Skin epidermis (tissue), 12 donors: ENCODE measurements around the gene PLXNB3.
A peak's percentile ranks its signal among the peaks of the same experiment; 100 is the strongest.
"Not testable (repeated sequence)": the region's sequence is repeated elsewhere in the genome, so short reads cannot be mapped to it uniquely, and the experiment has no call there.

ENCODE experiments used
- H3K27ac ChIP-seq, 21 experiments: fragments of 200-600 bp; sonication (generic) in 11 of 21; one replicate each; pipeline ENCODE4 v1.5.0; 2020; ENCODE audit warnings: mild to moderate bottlenecking in 3 of 21, inconsistent platforms in 2 of 21, moderate library complexity in 2 of 21
- H3K4me3 ChIP-seq, 7 experiments: fragments of 200-600 bp; sonication (generic) in 2 of 7; one replicate each; pipeline ENCODE4 v1.5.0; 2020; ENCODE audit warnings: inconsistent platforms in 2 of 7, mild to moderate bottlenecking in 2 of 7, moderate library complexity in 1 of 7

Gene PLXNB3

DNA sequence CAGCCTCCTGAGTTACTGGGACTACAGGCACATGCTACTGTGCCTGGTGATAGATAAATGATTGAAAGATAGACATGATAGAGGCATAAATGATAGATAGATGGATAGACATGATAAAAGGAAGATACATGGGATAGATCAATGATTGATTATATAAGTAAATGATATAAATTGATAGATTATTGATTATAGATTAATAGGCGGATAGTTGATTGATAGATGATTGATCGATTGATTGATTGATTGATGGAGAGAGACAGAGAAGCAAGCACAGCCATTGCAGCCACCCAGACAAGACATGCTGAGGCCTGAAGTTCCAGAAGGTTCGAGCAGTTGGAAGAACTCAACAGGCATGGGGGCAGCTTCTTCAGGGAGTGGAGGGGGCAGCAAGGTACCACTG lies 17.7 kb upstream of the PLXNB3 start:
- no peak overlapping the region for H3K27ac ChIP-seq
- H3K4me3 ChIP-seq: no peak overlapping the region

DNA sequence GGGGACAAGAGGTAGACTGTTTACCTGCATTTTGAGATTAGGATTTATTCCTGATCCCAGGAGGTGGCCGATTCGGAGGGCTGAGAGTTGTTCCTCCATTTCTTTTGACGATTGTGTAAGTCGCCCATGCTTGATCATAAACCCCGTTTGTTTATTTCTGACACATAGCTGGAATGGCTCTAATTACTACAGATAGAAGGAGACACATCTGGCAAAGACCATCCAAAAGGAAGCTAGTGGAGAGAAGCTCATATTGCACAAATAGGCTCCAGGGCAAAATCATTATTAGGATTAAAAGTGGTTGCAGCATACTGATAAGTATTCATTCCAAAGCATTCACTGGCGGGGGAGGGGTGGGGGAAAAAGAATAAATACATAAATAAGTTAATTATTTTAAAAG lies 17.1 kb upstream of the PLXNB3 start:
- H3K27ac ChIP-seq, H3K4me3 ChIP-seq: not testable (repeated sequence)

DNA sequence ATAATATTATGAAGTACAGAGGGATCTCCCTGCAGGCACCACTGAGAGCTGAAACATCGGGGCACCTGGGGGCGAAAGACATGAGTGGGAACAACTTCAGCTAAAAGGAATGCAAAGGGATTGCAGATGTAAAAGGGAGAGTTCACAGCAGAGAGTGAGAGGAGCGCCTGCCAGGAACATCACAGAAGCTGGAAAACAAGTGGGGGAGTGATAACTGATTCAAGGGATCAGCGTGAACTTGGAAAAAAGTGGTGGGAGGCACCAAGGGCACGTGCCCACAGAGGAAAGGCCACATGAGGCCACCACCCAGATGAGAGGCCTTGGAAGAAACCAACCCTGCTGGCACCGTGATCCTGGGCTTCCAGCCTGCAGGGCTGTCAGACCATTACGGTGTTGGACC lies 15.0 kb upstream of the PLXNB3 start:
- not testable (repeated sequence) for H3K4me3 ChIP-seq

DNA sequence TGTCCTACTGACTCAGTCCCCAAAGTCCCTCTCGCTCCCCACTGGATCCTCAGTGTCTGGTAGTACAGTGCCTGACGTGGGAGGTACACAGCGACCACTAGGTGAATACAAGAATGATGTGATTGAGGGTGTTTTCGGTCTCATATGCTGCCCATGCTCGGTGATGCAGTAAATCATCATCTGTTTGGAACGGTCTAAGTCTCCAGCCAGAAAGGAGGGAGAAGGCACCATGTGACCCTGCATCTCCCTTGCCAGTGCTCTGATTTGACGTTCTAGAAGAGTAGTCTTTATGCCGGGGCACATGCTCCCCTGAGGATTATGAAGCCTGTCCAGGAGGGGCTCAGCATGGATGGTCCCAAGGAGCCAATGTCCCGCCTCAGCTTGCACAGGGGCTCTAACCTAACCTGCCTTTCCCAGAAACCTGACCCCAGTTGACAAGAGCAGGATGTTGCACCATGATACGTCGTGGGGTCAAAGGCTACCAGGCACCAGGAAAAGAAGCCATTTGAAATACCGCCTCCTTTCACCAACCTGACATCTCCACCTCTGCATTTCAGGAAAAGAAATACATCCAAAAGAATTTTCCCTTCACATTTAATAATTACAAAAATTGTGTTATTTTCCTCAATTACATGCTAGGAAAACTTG lies 13.8 kb upstream of the PLXNB3 start:
- Histone ChIP-seq H3K27ac (no peak overlapping the region), H3K4me3 (no peak overlapping the region)

More for the DNA sequence above, 15.0 kb upstream of the PLXNB3 start:
- not testable (repeated sequence) for H3K27ac ChIP-seq

DNA sequence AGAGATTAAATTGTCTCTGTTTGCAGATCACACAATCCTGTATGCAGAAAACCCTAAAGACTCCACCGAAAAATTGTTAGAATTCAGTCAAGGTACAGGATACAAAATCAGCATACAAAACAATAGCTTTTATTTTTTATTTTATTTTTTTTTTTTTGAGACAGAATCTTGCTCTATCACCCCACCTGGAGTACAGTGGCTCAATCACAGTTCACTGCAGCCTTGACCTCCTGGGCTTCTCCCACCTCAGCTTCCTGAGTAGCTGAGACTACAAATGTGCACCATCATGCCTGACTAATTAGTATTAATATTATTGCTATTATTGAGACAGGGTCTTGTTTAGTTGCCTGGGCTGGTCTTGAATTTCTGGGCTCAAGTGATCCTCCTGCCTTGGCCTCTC lies 8.9 kb upstream of the PLXNB3 start:
- H3K27ac ChIP-seq: no peak overlapping the region
- no peak overlapping the region for H3K4me3 ChIP-seq

DNA sequence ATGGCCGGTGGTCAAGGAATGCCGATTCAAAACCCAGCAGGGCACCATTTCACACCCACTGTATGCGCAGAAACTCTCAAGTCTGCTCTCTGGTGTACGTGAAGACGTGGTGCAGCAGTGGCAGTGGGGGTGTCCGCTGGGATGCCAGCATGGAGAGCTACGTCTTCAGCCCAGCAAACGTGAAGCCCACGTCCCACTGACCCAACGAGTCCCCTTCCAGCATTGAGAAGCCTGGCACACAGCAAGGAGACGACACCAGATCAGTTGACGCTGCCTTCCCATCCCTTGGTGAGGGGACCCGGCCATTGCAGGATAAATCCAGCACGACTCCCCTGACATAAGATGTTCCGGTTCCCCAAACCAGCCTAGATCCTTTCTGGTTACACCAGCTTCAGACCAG lies 2.2 kb upstream of the PLXNB3 start:
- no peak overlapping the region for H3K4me3 ChIP-seq
- no peak overlapping the region for H3K27ac ChIP-seq

DNA sequence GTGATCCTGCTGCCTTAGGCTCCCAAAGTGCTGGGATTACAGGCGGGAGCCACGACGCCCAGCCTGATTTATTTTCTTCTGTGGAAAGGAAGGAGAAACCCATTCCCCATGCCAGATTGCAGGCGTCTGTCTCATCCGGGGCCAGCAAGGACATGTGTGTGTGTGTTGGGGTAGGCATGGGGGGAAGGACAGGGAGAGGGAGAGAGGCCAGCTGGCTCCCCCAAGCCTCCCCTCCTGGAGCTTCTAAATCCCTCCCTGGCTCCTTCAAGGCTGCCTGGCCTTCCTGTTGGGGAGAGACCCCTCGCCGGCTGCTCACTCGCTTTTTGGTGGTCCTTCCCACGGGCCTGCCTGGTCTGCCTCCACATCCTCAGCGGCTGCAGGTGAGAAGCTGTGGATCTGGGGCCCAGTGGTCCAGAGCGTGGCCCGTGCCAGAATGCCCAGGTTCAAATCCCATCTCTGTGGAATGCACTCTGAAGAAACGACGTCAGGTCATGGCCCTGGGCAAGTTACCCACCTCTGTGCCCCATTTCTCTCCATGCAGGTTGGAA lies 1.3 kb upstream of the PLXNB3 start:
- H3K4me3 ChIP-seq: no peak overlapping the region

DNA sequence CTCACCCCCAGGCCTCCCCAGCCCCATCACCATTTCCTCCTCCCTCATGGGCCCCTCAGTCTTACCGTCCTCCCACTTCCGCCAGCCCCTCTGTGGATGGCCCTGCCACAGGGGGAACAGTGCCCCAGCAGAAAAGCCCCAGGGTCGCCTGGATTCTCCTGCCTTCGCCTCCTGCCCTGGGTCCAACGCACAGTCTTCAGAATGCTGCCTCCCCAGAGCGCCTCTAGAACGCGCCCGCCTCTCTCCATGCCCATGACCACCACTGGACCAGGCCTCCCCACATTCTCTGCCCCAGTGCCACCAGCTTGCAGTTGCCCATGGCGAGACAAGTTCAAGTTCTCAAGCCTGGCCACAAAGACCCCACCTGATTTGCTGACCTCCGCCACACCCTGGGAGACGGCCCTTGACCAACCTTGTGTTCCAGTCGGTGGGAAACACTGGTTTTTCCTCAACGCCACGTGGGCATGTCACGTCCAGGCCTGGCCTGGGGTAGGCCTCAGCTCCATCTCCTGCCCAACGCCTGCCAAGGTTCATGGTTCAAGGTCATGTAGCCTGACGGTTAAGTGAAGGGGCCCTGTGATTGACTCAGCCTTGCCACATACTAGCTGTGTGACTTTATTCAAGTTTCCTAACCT lies 634 bp upstream of the PLXNB3 start:
- H3K4me3 ChIP-seq: no peak overlapping the region

More for the DNA sequence above, 1.3 kb upstream of the PLXNB3 start:
- no peak overlapping the region for H3K27ac ChIP-seq

DNA sequence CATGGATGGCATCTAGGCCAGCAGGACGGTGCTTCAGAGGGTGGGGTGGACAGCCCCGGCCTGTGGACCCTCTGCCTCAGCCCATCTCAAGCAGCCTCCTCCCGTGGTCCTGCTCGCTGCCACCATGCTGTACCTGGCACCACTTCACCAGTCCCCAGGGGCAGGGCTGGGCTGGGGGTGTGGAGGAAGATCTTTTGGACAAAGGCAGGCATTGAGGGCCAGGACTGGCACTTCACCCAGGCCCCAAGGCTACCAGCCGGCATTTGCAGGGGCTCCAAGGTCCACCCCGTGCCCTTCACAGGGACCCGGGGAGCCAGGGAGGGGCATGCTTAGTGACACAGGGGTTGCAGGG lies 713 bp downstream of the PLXNB3 start:
- peak overlapping the region in 6 of 21 experiments; percentile 16 to 62 (median 34) for H3K27ac ChIP-seq
- H3K4me3 ChIP-seq: peak overlapping the region in 2 of 7 experiments; percentile 14 to 33

More for the DNA sequence above, 634 bp upstream of the PLXNB3 start:
- no peak overlapping the region for H3K27ac ChIP-seq

DNA sequence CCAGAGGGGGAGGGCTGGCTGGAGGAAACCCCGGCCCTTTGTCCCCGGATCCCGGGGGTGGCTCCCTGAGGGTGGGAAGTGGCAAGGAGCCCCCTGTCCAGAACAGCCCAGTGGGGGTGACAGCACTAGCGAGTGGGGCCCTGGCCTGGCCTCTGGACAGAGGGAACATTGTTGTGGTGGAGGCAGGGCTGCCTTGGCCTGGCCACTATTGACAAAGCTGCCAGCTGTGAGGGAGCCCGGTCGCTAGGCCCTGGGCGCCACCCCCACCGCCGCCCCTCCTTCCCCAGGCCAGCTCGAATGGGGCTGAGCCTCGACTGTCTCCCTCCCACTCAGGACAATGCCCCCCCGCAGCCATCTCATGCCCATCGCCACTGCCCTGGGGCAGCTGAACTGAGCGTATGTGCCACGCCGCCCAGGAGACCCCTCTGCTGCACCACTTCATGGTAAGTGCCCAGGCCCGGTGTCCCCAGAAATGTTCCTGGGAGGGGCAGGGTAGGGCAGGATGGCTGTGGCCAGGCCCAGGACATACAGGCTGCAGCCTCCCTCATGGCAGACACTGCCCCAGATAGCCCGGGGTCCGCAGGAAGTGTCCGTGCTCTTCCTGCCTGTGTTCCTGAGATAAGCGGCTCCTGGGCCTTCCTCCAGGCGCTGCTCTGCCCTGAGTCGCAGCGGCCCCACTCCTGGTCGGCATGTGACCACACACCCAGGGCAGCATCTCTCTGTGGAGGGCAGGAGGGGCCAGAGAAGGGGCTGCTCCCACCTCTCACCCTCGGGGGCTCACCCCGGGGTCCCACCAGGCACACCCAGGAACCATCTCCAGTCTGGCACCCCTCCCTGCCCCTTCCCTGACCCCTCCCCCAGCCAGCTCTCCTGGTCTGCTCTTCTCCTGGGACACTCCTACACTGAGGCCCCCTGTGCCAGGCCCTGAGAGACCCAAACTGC lies 1.4 kb downstream of the PLXNB3 start:
- Histone ChIP-seq H3K4me3 (peak overlapping the region in 2 of 7 experiments; percentile 14 to 16), H3K27ac (peak overlapping the region in 13 of 21 experiments; percentile 3 to 69 (median 38))

DNA sequence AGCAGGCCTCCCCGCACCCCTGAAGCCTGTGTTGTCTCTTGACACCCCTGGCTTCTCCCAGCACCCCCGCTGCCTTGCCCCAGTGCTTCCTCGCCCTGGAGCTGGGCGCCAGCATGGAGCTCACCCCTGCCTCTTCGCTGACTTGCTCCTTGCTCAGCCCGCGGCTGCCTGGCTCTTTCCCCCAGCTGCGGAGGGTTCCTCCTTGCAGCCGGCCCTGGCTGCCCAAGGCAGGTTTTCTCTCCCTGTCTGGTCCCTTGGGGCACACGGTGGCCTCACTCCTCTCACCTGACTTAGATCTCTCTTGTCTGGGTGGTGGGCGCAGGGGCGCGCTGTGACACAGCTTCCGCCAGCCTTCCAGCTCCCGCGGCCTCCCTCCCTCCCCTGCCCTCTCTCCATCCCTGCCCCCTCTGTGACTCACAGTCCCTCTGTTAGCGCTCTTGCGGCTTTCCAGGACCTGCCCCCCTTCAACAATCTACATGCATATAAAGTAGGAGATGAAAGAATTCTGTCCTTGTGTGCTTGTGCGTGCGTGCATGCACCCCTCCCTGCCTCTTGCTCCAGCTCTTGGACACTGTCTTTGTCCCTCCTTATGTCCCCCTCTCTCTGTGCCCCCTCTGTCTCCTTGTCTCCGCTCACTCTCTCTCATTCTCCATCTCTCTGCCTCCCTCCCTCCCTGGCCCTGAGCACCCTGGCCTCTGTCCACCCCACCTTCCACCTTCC lies 2.2 kb downstream of the PLXNB3 start:
- peak overlapping the region in 1 of 7 experiments; percentile 16 for H3K4me3 ChIP-seq

DNA sequence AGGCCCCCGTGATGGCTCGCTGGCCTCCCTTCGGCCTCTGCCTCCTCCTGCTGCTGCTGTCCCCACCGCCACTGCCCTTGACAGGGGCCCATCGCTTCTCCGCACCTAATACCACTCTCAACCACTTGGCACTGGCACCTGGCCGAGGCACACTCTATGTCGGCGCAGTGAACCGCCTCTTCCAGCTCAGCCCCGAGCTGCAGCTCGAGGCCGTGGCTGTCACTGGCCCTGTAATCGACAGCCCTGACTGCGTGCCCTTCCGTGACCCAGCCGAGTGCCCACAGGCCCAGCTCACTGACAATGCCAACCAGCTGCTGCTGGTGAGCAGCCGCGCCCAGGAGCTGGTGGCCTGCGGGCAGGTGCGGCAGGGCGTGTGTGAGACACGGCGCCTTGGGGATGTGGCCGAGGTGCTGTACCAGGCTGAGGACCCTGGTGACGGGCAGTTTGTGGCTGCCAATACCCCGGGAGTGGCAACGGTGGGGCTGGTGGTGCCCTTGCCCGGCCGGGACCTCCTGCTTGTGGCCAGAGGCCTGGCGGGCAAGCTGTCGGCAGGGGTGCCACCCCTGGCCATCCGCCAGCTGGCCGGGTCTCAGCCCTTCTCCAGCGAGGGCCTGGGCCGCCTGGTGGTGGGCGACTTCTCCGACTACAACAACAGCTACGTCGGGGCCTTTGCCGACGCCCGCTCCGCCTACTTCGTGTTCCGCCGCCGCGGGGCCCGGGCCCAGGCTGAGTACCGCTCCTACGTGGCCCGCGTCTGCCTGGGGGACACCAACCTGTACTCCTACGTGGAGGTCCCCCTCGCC lies 3.0 kb downstream of the PLXNB3 start:
- no peak overlapping the region for H3K27ac ChIP-seq
- no peak overlapping the region for H3K4me3 ChIP-seq

More for the DNA sequence above, 2.2 kb downstream of the PLXNB3 start:
- peak overlapping the region in 11 of 21 experiments; percentile 10 to 69 (median 41) for H3K27ac ChIP-seq

DNA sequence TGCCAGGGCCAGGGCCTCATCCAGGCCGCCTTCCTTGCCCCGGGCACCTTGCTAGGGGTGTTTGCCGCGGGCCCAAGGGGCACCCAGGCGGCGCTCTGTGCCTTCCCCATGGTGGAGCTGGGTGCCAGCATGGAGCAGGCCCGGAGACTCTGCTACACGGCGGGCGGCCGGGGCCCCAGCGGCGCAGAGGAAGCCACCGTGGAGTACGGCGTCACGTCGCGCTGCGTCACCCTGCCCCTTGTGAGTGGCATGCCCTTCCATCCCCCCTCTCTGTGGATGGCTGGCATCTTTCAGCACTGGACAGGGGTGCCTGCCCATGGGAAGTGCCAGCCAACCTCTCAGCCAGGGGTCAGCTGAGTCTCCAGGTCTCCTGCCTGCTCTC lies 3.6 kb downstream of the PLXNB3 start:
- Histone ChIP-seq H3K27ac (no peak overlapping the region), H3K4me3 (no peak overlapping the region)

DNA sequence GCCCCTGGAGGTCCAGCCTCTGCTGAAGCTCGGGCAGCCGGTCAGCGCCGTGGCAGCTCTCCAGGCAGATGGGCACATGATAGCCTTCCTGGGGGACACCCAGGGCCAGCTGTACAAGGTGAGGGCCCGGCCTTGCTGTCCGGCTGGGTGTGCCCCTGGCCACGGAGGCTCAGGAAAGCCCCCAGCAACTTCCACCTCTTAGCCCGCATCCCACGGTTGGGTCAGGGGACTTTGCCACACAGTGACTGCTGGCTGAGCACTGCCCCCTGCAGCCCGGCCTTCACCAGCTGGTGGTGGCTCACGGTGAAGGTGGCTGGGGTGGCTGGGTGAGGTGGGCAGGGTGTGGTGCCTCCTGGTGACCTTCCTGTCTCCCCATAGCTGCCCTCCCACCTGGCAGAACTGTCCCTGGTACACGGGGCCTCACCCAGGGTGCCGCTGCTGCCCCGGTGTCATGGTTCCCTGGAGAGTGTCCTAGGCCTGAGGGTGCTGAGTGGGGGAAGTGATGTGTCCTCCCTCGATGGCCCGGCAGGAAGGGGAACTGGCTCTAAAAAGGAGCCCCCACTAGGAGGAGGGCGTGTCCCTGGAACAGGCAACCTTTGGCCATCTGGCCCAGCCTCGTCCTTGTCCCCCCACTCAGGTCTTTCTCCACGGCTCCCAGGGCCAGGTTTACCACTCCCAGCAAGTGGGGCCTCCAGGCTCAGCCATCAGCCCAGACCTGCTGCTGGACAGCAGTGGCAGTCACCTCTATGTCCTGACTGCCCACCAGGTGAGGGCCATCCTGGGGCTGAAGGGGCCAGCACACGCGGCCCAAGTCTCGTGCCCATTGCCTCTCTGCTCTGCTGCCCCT lies 4.5 kb downstream of the PLXNB3 start:
- H3K27ac ChIP-seq: no peak overlapping the region
- no peak overlapping the region for H3K4me3 ChIP-seq

DNA sequence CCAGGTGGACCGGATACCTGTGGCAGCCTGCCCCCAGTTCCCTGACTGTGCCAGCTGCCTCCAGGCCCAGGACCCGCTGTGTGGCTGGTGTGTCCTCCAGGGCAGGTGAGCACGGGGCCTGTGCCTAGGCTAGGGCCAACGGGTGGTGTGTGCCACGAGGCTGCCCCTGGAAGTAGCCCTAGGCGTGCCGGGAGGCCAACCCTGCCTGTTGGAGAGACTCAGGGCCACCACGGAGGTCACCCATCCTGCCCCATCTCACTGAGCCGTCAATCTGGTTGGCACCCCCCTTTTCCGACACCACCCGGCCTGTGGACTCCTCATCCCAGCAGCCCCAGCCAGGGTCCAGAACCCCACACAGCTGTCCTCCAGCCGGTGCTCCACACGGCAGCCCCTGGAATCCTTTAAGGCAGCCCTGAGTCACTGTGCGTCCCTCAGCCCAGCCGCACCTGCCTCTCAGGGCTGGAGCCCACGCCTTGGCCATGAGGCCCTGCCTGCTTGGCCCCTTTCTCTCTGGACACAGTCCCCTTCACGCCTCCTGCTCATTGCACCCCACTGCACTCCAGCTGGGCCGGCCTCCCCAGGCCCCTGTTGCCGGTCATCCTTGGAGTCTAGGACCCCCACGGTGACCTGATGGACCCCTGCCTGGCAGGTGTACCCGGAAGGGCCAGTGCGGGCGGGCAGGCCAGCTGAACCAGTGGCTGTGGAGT lies 5.3 kb downstream of the PLXNB3 start:
- H3K4me3 ChIP-seq: no peak overlapping the region
- H3K27ac ChIP-seq: no peak overlapping the region

DNA sequence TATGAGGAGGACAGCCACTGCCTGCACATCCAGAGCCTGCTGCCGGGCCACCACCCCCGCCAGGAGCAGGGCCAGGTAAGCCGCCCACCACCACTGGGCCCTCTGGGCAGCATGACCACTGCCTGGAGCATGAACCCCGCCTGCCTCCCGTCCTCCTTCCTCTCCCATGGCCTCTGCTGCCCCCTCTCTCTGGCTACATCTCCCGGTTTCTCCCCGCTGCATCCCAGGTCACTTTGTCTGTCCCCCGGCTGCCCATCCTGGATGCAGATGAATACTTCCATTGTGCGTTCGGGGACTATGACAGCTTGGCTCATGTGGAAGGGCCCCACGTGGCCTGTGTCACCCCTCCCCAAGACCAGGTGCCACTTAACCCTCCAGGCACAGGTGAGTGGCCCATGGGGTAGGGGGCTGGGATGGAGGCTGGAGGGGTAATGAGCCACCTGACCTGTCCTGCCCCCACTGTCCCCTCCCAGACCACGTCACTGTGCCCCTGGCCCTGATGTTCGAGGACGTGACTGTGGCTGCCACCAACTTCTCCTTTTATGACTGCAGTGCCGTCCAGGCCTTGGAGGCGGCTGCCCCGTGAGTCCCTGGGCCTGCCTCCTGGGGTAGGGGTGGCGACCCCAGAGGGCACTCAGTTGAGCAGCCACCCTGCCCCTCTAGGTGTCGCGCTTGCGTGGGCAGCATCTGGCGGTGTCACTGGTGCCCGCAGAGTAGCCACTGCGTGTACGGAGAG lies 6.0 kb downstream of the PLXNB3 start:
- H3K4me3 ChIP-seq: no peak overlapping the region
- no peak overlapping the region for H3K27ac ChIP-seq
